ENCODE measurements around the gene UBE2L3.

The UBE2L3 gene

GRCh38 chr22:21650823-21651520 lies 83.5 kb downstream of the UBE2L3 start:
- FAIRE-seq, result no peak

DNA sequence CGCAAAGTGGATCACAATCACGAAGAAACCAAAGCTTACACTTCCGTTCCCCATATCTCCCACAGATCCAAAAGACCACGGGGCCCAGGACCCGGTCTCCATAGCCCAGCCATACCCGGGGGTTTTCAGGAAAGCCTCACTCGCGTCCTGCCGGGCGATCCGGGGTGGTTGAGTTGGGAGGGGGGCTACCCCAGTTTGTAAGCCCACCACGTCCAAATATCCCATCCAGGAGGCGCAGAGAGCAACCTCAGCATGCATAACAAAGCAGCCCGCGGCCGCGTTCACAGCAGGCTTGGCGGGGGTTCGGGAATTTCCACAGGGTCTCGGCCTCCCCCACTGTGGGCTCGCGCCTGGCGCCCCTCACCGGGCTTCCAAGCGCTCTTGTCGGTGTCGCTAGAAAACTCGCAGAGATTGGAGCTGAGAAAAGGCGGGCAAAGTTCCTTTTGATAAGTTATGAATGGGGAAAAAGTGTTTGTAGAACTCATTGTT lies 84.1 kb downstream of the UBE2L3 start:
- no peak for FAIRE-seq

GRCh38 chr22:21652010-21652546 lies 84.6 kb downstream of the UBE2L3 start:
- FAIRE-seq, result peak; percentile 97

GRCh38 chr22:21652547-21653545 lies 85.3 kb downstream of the UBE2L3 start:
- FAIRE-seq, result no peak

GRCh38 chr22:21657020-21657359 lies 89.5 kb downstream of the UBE2L3 start:
- no peak for FAIRE-seq

- no peak for FAIRE-seq
Observed at GRCh38 chr22:21657360-21658032, 90.0 kb downstream of the UBE2L3 start.

DNA sequence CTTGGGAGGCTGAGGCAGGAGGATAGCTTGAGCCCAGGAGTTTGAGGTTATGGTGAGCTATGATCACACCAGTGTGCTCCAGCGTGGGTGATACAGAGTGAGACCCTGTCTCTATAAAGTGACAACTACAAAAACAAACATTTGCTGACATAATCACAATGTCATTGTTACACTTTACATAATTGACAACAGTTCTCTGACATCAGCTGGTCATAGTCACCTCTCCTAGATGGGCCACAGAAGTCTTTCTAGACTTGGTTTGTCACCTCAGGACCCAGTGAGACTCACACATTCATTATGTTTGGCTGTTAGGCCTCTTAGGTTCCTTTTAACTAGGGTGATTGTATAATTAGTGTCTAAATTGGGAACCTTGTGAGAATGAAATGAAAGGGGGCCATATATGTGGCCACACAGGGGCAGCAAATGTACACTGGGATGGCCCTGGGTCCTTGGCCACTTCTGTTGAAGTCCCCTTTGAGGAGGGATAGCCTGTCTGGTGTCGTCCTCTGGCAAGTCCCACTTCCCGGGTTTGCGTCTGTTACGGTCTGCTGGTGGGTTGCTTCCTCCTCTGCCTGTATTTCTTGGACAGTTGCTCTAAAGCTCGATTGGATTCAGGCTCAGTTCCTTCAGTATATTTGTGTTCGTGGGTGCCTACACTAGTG lies 92.5 kb downstream of the UBE2L3 start:
- no peak for FAIRE-seq

- FAIRE-seq, result no peak
Observed at GRCh38 chr22:21660904-21661303, 93.4 kb downstream of the UBE2L3 start.

- no peak for FAIRE-seq
Observed at GRCh38 chr22:21661991-21662390, 94.5 kb downstream of the UBE2L3 start.

DNA sequence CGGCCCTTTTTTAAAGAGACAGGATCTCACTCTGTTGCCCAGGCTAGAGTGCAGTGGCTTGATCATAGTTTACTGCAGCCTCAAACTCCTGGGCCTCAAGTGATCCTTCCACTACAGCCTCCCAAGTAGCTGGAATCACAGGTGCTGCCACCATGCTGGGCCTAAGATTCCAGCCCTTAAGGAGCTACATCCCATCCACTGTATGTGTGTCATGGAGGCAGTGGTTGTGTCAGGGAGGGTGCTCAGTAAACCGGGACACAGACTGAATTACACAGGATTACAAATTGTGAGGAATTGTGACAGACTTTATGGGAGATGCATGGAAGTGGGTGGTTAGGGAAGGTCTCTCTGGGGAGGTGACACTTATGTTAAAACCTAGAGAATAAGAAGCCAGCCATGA lies 96.2 kb downstream of the UBE2L3 start:
- FAIRE-seq, result no peak

DNA sequence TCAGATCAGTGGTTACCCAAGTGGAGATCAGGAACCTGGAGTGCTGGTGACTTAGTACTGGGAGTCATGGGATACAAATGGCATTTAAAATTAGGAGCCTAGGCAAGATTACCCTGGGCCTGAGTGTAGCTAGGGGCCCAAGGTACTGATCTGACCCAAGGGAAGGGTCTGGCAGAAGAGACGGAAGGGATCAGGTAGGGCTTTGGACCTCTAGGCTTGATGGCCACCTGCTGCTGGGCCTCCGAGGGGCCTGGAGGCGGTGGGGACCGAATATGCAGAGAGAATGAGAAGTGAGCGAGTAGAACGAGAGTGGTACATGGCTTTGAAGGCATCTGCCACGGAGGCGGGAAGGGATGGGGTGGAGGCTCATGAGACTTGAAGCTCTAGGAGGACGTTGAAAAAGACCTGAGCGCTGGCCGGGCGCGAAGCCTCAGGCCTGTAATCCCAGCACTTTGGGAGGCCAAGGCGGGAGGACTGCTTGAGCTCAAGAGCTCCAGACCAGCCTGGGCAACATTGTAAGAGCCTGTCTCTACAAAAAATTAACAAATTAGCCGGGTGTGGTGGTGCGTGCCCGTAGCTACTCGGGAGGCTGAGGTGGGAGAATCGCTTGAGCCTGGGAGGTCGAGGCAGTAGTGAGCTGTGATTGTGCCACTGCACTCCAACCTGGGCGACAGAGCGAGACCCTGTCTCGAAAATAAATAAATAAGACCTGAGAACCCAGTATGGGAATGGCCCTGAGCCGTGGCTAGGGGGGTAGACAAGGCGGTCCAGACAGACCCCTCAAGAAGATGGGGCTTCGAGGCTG lies 97.7 kb downstream of the UBE2L3 start:
- no peak for FAIRE-seq

DNA sequence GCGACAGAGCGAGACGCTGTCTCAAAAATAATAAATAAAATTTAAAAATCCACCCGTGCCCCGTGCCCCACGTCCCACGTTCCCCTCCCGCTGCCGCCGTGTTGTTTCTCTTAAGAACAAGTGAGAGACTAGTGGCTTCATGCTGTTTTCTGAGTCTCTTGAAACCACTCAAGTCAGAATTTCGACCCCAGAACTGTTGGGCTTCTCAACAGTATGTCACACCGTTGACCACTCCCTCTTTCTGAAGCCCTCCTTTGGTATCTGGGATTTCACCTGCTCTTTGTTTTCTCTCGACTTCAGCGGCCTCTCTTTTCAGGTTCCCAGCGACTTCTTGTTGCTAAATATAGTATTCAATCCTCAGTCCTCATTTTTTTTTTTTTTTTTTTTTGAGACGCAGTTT lies 99.3 kb downstream of the UBE2L3 start:
- FAIRE-seq, result no peak

- no peak for FAIRE-seq
Observed at GRCh38 chr22:21669026-21669425, 101.5 kb downstream of the UBE2L3 start.

DNA sequence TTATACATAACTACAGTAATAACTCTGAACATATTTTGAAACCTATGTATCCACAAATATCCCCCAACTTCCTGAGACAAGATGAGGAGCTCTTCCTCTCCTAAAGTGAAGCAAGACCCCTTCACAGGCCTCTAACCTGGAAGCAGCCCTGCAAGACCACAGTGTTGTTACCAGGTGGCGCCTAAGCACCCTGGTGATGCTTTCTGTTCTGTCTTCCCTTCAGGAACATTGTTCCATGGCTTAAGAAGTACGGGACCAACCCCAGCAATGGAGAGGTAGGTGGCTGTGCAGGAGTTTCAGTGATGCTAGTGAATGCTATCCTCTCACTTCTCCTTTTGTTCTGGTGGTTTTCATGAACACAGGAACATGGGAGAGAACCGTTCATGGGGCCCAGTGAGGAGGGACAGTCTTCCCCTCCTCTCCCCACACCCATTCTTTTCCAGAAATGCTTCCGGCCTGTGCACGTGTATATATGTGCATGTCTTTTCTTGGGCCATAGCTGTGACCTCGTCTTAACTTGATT lies 104.7 kb downstream of the UBE2L3 start:
- FAIRE-seq, result no peak
